Measurements from ENCODE around the gene C1orf174. TPM values are rescaled to one million over a fixed set of nuclear protein-coding genes. Genes with fewer than 3 reads are reported as not detected.

C1orf174 gene
- 18.3 TPM for total RNA-seq

GRCh38 chr1:3900150-3900968, at the start of gene C1orf174:
Gene C1orf174 (minus strand): TSS chr1:3900272. CDS start chr1:3900186, 86 bp downstream.
- peak; percentile 100 for DNase-seq

GRCh38 chr1:3948344-3948743, 48.3 kb upstream of the C1orf174 start:
- no peak for DNase-seq

GRCh38 chr1:3945916-3946840, 46.1 kb upstream of the C1orf174 start:
- no peak for DNase-seq

- DNase-seq = no peak
Observed at GRCh38 chr1:3945222-3945621, 45.1 kb upstream of the C1orf174 start.

- no peak for DNase-seq
Observed at GRCh38 chr1:3944578-3945125, 44.6 kb upstream of the C1orf174 start.

- DNase-seq = no peak
Observed at GRCh38 chr1:3943806-3944577, 43.9 kb upstream of the C1orf174 start.

- no peak for DNase-seq
Observed at GRCh38 chr1:3943123-3943431, 43.0 kb upstream of the C1orf174 start.

- peak; percentile 18 for DNase-seq
Observed at GRCh38 chr1:3942416-3943122, 42.5 kb upstream of the C1orf174 start.

GRCh38 chr1:3940754-3941345, 40.8 kb upstream of the C1orf174 start:
- no peak for DNase-seq

- DNase-seq = no peak
Observed at GRCh38 chr1:3940081-3940753, 40.1 kb upstream of the C1orf174 start.

GRCh38 chr1:3939242-3940080, 39.4 kb upstream of the C1orf174 start:
- no peak for DNase-seq

- no peak for DNase-seq
Observed at GRCh38 chr1:3932156-3932919, 32.3 kb upstream of the C1orf174 start.

GRCh38 chr1:3931007-3931912, 31.2 kb upstream of the C1orf174 start:
- DNase-seq = no peak

GRCh38 chr1:3930301-3931006, 30.4 kb upstream of the C1orf174 start:
- DNase-seq = no peak

GRCh38 chr1:3929126-3929525, 29.1 kb upstream of the C1orf174 start:
- DNase-seq = no peak

GRCh38 chr1:3928586-3928985, 28.5 kb upstream of the C1orf174 start:
- DNase-seq = no peak

GRCh38 chr1:3926956-3927355, 26.9 kb upstream of the C1orf174 start:
- no peak for DNase-seq

All from tongue (tissue), 2 donors.